ENCODE data around the gene HOXC10.

Gene HOXC10

GRCh38 chr12:53977596-53978445, 7.1 kb upstream of the HOXC10 start:
- Histone ChIP-seq H3K27me3 (replicated peaks; ENCODE audit: control insufficient read depth, insufficient read depth, low read length) (no peaks in the 10 kb centered on the region; the same call in none of the 2 replicates), H3K36me3 (ENCODE audit: control insufficient read depth, insufficient read depth, low read length) (no peaks in the 10 kb centered on the region), H3K4me3 (replicated peaks; ENCODE audit: low read depth, low read length) (no peak overlapping the region)
- TF ChIP-seq CTCF (IDR thresholded peaks at IDR 0.05; ENCODE audit: insufficient read depth, low read length, poor library complexity, severe bottlenecking) = no peak
- no peak for DNase-seq (ENCODE audit: extremely low read depth, insufficient read length)

DNA sequence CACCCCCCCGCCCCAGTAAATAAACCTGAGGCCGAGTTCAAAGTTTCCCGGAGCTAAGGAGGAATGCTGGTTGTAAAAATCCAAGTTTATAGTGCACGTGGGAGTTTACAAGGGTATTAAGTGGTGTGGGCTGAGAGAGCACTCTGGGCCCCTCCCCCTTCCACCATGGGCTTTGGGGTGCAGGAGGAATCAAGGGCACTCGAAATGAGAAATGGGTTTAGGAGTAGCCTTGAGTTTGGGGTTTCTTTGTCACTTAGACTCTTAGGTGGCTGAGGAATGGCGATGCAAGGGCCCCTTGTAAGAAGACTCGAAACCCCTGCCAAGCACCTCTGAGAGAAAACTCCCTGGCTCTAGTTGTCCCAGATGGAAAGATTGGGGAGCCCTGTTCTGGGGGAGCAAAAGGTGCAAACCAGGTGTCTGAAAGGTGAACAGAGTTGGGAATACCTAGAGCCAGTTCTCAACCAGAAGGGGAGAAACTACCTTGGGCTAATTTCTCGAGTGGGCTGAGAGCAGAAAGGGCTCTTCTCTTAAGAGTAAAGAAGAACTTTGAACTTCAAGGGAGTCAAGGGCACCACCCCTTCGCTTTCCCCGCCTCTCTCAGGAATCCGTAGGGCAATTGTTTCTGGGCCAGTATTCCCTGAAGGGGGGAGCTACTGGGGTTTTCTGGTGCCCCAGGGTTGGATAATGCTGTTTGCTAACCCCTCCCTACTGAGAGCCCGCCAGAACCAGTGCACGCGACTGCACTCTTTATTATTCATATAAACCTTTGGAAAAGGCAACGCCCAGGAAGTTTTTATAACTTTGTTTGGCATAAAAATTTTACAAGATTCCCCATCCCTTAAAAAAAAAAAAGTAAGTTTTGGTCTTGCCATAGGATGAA, 6.2 kb upstream of the HOXC10 start:
- no peak for TF ChIP-seq CTCF (IDR thresholded peaks at IDR 0.05; ENCODE audit: insufficient read depth, low read length, poor library complexity, severe bottlenecking)
- Histone ChIP-seq H3K27me3 (replicated peaks; ENCODE audit: control insufficient read depth, insufficient read depth, low read length) (no peaks in the 10 kb centered on the region; the same call in none of the 2 replicates), H3K36me3 (ENCODE audit: control insufficient read depth, insufficient read depth, low read length) (no peaks in the 10 kb centered on the region), H3K4me3 (replicated peaks; ENCODE audit: low read depth, low read length) (no peak overlapping the region)
- DNase-seq (ENCODE audit: extremely low read depth, insufficient read length) = no peak

- H3K27me3 ChIP-seq (replicated peaks; ENCODE audit: control insufficient read depth, insufficient read depth, low read length) = peaks cover under 1% of the 10 kb centered on the region
- H3K4me3 ChIP-seq (replicated peaks; ENCODE audit: low read depth, low read length) = no peak overlapping the region
- H3K36me3 ChIP-seq (ENCODE audit: control insufficient read depth, insufficient read depth, low read length) = no peaks in the 10 kb centered on the region
- no peak for TF ChIP-seq CTCF (IDR thresholded peaks at IDR 0.05; ENCODE audit: insufficient read depth, low read length, poor library complexity, severe bottlenecking)
- no peak for DNase-seq (ENCODE audit: extremely low read depth, insufficient read length)
These were observed 4.7 kb upstream of the HOXC10 start for GRCh38 chr12:53980104-53980801.

DNA sequence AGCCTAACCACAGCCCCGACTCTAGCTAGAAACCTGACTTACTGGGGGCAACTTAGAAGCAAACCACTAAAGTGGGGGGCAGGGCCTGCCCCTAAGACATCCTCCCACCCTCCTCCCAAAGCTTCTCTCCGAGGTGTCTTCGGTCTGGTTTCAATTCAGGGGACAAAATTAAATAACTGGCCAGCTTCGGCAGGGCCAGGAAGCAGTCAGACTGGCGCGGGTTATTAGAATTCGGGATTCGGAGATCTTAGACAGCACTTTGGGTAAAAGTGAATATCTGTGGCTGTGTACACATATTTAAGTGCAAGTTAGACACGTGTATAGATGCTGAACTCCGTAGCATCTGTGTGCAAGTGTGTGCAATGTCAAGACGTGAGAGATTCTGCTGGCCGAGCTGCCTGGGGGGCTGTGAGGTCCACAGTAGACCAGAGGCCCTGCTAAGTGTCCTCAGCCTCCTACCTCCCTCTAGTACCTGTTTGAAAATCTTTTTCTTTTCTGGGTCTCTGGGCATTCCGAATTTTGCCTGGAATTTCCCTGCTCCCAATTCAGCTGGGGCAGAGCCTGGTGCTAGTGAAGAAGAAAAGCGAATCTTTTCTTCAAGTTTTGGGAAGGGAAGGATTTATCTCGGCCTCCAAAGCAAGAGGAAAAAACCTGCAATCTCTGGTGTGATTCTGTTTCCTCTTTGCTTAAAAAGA, 4.0 kb upstream of the HOXC10 start:
- Histone ChIP-seq H3K36me3 (ENCODE audit: control insufficient read depth, insufficient read depth, low read length) (no peaks in the 10 kb centered on the region), H3K27me3 (replicated peaks; ENCODE audit: control insufficient read depth, insufficient read depth, low read length) (peaks cover 2% of the 10 kb centered on the region), H3K4me3 (replicated peaks; ENCODE audit: low read depth, low read length) (no peak overlapping the region)
- no peak for DNase-seq (ENCODE audit: extremely low read depth, insufficient read length)
- TF ChIP-seq CTCF (IDR thresholded peaks at IDR 0.05; ENCODE audit: insufficient read depth, low read length, poor library complexity, severe bottlenecking) = no peak
